NCI-H1694 (cell line): ENCODE results near the gene UGT2B7.

Source experiments
- DNase-seq: peaks from one replicate; lab custom pipeline; 2025; lab: John Stamatoyannopoulos, UW

UGT2B7 gene

GRCh38 chr4:69156913-69157312 lies 60.6 kb downstream of the UGT2B7 start:
- no peak for DNase-seq
